ENCODE data around the gene DIS3L2. TPM values are rescaled to one million over a fixed set of nuclear protein-coding genes. Genes with fewer than 3 reads are reported as not detected.

Gene DIS3L2
- total RNA-seq, 1 experiment from 2014 or later: 28.5 TPM

GRCh38 chr2:232296776-232297525 is 335.4 kb downstream of the DIS3L2 start:
- ATAC-seq (no peak), DNase-seq (ENCODE audit: low spot score) (no peak)
- Mint-ChIP-seq H3K27ac (no peak overlapping the region), H3K36me3 (no peaks in the 10 kb centered on the region), H3K4me1 (peaks cover 11% of the 10 kb centered on the region), H3K27me3 (ENCODE audit: low read depth) (no peaks in the 10 kb centered on the region), H3K4me3 (no peak overlapping the region), H3K9me3 (no peaks in the 10 kb centered on the region)
- ChIA-PET POLR2A (no interaction called here), CTCF (interaction anchor here (0.7 to 2.7 kb wide), 3 partner anchors 30 to 568 kb away, joined by 3 to 8 read pairs (median 7); no protein-coding TSS in a partner anchor)
- TF ChIP-seq SMAD4 (CRISPR knock-in tag; IDR thresholded peaks at IDR 0.05): no peak
- TF ChIP-seq FOXP1 (CRISPR knock-in tag; IDR thresholded peaks at IDR 0.05; ENCODE audit: borderline replicate concordance): no peak
- no peak for TF ChIP-seq ZNF512 (CRISPR knock-in tag; IDR thresholded peaks at IDR 0.05; ENCODE audit: borderline replicate concordance)
- TF ChIP-seq E2F5 (CRISPR knock-in tag; IDR thresholded peaks at IDR 0.05): no peak
- no peak for TF ChIP-seq NR2C2 (CRISPR knock-in tag; IDR thresholded peaks at IDR 0.05)
- no peak for TF ChIP-seq CBFB (CRISPR knock-in tag; IDR thresholded peaks at IDR 0.05; ENCODE audit: low read depth)
- no peak for TF ChIP-seq ZSCAN18 (CRISPR knock-in tag; IDR thresholded peaks at IDR 0.05)
- TF ChIP-seq ZNF219 (CRISPR knock-in tag; IDR thresholded peaks at IDR 0.05; ENCODE audit: borderline replicate concordance): no peak

GRCh38 chr2:232299084-232299483 is 337.6 kb downstream of the DIS3L2 start:
- no peaks in the 10 kb centered on the region for H3K4me1 Mint-ChIP-seq
- no peak for ATAC-seq
- POLR2A ChIA-PET: no interaction called here
- no peak for TF ChIP-seq JAZF1 (CRISPR knock-in tag; IDR thresholded peaks at IDR 0.05)
- no peak for TF ChIP-seq ZNF121 (CRISPR knock-in tag; IDR thresholded peaks at IDR 0.05)
- CTCF ChIA-PET: interaction anchor here (1.1 to 2.7 kb wide), 4 partner anchors 9 to 398 kb away, joined by 3 to 8 read pairs (median 5); no protein-coding TSS in a partner anchor
- no peak overlapping the region for H3K27ac Mint-ChIP-seq
- H3K4me3 Mint-ChIP-seq: no peak overlapping the region
- DNase-seq (ENCODE audit: low spot score): no peak
- H3K36me3 Mint-ChIP-seq: no peaks in the 10 kb centered on the region; the same call in 1 of the 2 replicates
- H3K27me3 Mint-ChIP-seq (ENCODE audit: low read depth): no peaks in the 10 kb centered on the region
- no peaks in the 10 kb centered on the region for H3K9me3 Mint-ChIP-seq

- ChIA-PET POLR2A (no interaction called here), CTCF (no interaction called here)
- Mint-ChIP-seq H3K9me3 (no peaks in the 10 kb centered on the region), H3K4me3 (no peak overlapping the region), H3K27me3 (ENCODE audit: low read depth) (no peaks in the 10 kb centered on the region), H3K36me3 (no peaks in the 10 kb centered on the region; the same call in none of the 2 replicates), H3K4me1 (no peaks in the 10 kb centered on the region), H3K27ac (no peak overlapping the region)
- ATAC-seq (no peak), DNase-seq (ENCODE audit: low spot score) (no peak)
- TF ChIP-seq ZBTB21 (CRISPR knock-in tag; IDR thresholded peaks at IDR 0.05; ENCODE audit: borderline replicate concordance): no peak
- no peak for TF ChIP-seq CREM (CRISPR knock-in tag; IDR thresholded peaks at IDR 0.05)
- no peak for TF ChIP-seq E2F5 (CRISPR knock-in tag; IDR thresholded peaks at IDR 0.05)
- TF ChIP-seq ZNF425 (CRISPR knock-in tag; conservative IDR thresholded peaks at IDR 0.05): no peak
- TF ChIP-seq ATF3 (CRISPR knock-in tag; conservative IDR thresholded peaks at IDR 0.05): no peak
- no peak for TF ChIP-seq RORB (CRISPR knock-in tag; IDR thresholded peaks at IDR 0.05)
- TF ChIP-seq CREB1 (CRISPR knock-in tag; IDR thresholded peaks at IDR 0.05): no peak
- no peak for TF ChIP-seq ZNF219 (CRISPR knock-in tag; IDR thresholded peaks at IDR 0.05; ENCODE audit: borderline replicate concordance)
- TF ChIP-seq OVOL2 (CRISPR knock-in tag; IDR thresholded peaks at IDR 0.05; ENCODE audit: borderline replicate concordance): no peak
- no peak for TF ChIP-seq ZNF532 (CRISPR knock-in tag; IDR thresholded peaks at IDR 0.05; ENCODE audit: borderline replicate concordance)
Observed at GRCh38 chr2:232299927-232300674, 338.6 kb downstream of the DIS3L2 start.

All from WTC11 (cell line).